Measurements from ENCODE around the gene PACRG. TPM values are rescaled to one million over a fixed set of nuclear protein-coding genes. Genes with fewer than 3 reads are reported as not detected.

PACRG gene
- polyA plus RNA-seq, 12 donors: 1.5 to 4.3 (median 2.0) TPM; not detected in 2

DNA sequence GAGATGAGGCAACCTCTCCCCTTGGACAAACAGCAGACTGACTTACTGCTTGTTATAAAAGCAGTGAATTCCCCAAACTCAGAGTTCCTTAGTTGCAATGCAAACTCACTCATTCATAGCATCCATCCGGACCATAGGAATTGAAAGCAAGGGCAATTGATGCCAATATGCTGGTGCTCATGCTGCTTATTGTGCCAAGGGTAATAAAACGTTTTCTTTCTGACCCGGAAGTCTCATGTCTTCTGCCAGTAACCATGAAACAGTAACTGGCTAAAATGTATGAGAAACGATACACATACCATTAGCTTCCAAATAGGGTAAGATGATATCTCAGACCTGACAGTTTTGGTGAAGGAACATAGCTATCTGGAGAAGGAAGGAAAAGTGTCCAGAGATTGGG is 18.3 kb upstream of the PACRG start:
- DNase-seq: no peak

DNA sequence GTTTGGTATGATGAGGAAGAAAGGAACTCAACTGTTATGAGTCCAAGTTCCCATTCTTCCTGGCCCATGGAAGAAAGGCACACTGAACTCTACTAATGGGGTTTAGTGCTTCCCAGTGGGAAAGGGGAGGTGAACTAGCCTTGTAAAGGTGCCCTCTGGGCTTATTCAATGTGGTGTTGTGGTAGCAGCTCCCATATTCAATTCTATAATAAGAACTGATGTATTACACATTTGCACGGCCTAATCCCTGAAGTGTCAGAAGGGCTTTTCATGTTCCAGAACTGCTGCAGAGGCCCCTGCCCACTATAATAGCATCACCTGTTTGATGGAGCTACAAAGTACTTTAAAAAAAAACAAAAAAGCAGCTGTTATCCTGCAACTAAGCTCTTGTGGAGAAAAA is 17.4 kb upstream of the PACRG start:
- no peak for DNase-seq

DNA sequence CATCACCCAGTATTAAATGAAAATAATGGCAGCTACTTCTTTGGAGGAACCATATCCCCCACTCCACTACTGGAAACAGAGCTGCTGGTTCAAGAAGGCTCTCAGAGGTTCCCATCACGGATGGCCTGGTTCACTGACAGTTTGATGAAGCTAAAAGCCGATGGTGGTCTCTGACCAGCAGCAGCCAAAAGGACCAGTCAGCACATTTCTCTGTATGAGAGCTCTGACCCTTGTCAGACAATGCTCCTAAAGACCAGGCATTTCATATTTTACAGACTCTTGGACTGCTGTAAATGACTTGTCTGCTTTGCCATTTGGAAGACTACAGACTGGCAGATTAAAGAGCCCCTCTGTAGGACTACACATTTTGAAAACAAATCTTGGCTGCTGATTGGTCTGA is 16.8 kb upstream of the PACRG start:
- DNase-seq: no peak

DNA sequence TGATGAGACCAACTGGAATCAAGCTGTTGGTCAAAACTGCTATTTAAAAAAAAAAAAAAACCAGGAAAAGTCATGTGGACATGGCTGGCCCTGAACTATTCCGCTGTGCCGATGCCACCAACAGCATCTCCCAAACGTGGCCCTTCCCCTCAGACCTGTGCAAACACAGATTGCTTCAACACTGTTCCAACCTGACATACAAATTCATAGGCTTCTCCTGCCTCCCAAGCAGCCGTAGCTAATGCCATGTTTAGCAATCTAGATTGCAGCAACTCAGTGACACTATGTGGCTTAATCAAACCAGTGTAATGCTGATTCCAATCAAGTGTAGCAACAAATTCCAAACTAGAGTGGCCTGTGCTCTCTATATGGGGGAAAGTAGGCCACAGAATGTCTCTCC is 16.4 kb upstream of the PACRG start:
- no peak for DNase-seq

DNA sequence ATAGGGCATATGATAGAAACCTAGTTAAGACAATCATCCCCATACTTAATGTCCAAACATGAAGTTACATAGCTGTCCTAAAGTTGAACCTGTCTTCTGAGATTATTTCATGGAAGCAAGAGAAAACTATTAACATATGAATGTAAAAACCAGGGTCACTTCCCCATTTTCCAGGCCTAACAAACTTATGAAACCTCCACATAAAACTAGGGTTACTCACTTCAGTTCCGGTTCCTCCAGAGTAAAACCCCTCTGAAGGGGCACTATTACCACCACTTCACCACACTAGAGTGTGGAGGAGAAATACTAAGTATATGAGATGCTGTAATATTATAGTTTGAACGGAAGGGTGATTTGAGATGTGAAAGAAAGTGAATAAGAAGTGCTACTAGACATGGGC is 15.1 kb upstream of the PACRG start:
- DNase-seq: no peak

DNA sequence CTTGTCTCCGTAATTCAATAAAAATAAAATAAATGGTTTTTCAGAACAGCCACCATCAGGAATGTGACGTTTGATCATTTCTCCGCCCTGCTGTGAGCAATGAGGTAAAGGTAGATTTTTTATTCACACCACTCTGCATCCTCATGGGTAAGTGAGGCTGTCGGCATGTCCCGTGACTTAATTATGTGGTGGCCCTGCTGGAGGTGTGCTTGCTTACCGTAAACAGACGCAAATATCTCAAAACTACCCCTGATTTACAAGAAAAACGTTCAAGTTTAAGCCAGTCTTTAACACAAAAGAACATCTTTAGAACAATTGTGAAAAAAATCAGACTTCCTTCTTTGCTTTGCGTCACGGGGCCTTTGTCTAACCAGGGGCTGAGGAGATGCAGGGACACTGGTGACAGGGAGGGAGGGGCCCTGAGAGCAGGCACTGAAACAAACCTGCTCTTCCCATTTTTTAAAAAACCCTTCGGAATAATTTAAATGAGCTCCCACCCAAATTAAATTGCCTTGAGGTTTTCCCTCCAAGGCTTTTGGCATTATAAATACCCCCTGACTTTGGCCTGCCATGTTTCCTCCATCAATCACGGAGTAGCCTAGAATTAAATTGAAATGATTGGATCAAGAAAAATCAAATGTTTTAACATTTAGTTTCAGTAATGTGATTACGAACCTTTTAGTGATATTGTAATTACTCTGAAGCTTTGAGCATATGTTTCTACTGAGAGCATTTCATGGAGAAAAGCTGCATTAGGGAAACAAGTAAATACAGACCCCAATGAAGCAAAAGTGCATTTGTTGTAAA is 13.6 kb upstream of the PACRG start:
- no peak for DNase-seq

DNA sequence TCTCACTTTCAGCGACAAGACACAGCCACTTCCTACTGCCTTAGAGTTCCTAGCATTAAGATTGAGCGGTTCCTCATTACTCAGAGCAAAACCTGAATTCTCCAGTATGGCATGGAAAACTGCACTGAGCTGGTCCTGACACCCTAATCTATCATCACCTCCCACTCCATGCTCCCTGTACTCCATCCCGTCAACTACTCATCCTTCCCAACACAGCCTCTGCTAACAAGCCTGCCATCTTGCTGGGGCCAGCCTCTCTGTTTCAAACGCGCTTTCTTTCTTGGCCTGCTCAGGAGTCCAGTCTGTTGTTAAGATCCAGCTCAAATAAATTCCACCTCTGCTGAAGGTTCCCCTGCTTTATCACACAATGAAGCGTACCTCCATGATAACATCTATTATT is 12.2 kb upstream of the PACRG start:
- no peak for DNase-seq

DNA sequence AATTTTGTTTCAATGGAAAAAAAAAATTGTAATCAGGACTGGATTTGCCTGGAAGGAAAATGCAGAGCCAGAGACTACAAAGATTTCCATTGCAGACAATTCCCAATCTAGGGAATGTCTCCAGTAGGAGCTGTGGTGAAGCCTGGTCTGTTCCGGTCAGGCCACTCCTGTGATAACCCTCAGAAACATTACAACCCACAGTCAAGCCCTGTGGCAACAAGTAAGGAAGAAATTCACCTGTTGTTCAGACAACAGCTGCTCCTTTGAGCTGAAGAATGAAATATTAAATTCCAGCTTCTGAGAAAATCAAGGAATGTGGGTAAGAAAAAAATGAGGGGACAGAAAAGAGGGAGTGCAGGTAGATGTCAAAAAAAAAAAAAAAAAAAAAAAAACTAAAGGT is 8.2 kb upstream of the PACRG start:
- no peak for DNase-seq

DNA sequence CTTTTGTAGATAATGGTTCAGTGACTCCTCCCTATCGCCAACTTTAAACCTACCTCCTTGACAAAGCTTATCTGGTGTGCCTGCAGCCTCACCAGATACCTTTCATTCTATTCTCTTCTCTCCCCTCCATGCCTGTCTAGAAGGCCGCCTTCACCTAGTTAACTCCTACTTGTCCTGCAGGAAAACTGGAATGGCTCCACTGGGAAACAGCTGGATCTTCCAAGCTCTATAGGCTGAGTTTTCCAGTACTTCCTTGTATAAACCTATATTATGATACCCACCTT is 6.4 kb upstream of the PACRG start:
- DNase-seq: no peak

DNA sequence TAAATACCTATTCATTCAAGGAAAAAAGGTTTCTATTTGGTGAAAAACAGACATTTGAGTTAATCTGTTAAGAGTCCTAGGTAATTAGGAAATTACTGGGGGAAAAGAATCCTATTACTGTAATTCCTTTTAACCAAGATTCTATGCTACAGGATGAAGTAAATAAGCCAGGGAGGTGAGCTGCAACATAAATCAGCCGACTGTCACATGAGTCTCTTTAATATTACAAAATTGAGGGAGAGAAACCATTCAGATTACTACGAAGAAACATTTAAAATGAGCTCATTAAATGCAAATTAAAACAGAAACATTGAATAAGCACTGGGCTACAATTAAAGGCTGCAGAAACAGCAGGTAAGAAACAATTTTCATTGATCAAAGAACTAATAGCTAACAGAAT is 5.5 kb upstream of the PACRG start:
- no peak for DNase-seq

DNA sequence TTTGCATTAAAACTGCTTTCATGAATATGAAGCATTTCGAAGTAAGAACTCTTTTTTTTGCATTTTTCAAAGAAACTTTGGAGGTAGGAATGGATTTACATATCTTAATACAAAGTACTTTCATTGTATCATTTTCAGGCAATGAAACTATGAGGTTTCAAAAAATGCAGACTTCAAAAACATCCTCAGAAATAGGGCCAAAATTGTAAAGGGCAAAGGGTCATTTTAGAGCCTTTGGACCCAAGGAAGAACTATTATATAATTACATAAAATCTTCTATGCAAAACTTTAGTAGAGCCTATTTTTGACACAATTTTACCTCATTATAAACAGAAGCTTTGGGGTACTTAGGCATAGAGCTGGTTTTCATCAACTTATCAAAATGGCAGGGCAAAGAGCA is 5.1 kb upstream of the PACRG start:
- DNase-seq: no peak

DNA sequence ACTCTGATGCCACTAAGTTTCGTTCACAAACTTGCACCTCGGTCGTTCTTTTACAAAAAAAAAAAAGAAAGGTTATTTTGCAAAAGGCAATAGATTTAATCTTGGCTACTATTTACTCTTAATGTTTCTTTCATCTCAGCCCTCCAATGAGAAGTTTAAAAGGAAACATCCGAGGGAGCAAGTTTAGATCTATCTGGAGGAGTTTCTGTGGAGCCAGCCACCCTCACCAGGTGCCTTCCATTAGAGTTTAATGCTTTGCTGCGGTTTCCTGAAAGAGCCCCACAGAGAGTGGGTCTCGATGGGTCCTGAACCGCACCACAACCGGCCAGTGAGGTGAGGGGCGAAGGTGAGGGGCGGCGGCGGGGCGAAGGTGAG is 840 bp upstream of the PACRG start:
- DNase-seq: peak; percentile 12

DNA sequence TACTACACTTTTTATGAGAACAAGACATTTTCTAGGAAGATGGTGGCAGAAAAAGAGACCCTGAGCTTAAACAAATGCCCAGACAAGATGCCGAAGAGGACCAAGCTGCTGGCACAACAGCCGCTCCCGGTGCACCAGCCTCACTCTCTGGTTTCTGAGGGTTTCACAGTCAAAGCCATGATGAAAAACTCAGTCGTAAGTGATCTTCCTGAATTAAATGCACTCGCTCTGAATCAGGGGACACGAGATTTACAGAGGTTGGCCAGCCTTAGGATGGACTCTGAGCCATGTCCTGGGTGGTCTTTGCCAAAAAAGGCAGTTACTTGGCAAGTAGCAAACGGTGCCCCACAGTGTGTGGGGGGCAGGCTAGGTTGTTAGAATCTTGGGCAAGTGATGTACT is 423 bp downstream of the PACRG start:
- DNase-seq: no peak

DNA sequence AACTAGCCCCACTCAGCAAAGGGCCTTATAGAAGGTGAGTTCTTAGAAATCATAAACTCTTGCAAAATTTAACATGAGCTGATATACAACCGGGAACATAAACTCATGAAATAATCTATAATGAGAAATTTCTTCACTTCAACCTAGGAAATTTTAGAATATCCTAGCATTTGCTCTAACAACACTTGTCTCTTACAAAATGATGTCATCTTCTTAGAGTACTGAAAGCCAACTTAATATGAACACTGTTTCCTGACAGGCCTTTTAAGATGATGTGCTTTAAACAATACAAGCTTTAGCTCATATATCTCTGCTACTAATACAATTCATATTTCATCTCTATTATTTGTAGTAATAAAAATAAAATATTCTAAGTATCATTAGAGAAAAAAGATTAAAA is 932 bp downstream of the PACRG start:
- no peak for DNase-seq

DNA sequence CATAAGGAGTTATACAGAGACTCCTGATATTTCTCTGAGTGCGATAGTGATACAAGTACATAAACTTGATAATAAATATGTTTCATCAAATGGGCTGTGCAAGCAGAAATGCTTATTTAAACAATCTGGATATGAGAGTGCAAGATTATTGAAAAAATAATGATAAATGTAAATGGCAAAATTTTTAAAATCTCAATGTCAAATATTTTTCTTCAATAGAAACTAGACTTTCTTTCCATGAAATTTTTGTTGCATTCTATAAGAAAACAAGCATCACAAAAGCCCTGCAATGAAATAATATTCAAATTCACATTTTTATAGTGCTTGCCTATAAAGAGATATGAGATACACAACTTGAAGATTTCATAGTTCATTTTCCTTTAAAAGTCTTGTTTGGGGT is 2.7 kb downstream of the PACRG start:
- no peak for DNase-seq

DNA sequence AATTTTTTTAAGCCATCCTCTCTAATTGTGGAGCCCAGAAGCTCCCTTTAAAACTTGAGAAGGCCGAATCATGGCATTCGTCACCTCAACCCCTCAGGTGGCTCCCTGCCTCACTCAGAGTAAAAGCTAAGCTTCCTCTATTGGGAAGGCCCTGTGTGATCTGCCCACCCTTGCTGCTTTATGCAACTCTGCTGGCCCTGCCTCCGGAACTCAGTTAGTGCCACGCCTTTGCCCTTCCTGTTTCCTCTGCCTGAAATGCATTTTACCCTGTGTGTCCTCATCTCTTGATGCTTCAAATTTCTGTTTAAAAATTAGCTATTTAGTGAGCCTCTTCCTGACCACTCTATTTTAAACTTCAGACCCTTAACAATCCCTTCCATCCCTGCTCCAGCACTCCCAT is 5.7 kb downstream of the PACRG start:
- no peak for DNase-seq

DNA sequence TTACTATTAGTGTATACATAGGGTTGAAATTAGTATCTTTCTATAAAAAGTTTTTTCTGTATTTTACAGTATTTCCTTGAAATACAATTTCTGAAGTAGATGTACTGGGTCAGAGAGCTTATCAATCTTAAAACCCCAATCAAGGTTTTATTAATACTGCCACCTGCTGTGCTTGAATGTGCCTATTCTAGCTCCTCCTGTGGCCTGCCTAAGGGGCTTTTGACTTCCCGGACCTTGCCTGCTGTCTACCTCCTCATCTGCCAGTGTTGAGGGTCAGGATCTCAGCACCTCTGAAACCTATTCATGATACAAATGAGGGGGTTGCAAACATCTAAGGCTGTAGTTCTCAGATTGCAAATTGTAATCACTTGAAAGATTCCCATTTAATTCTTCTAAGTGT is 9.2 kb downstream of the PACRG start:
- DNase-seq: no peak

DNA sequence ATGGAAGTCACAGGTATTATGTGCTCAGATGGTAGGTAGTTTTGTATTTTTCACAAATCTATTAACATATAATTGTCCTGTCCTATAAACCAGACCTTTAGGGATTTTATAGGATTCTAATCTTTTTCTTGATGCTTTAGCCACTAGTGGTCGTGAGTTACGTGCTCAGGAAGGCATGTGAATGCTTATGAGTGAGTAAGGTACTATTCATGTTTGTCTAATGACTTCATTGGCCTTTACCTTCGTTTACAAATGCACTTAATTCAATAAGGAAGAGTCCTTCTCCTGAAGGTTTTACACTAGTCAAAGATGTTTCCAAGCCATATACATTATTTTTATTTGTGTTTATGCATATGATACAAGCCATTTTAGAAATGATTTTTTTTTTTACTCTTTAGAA is 23.0 kb downstream of the PACRG start:
- DNase-seq: no peak

DNA sequence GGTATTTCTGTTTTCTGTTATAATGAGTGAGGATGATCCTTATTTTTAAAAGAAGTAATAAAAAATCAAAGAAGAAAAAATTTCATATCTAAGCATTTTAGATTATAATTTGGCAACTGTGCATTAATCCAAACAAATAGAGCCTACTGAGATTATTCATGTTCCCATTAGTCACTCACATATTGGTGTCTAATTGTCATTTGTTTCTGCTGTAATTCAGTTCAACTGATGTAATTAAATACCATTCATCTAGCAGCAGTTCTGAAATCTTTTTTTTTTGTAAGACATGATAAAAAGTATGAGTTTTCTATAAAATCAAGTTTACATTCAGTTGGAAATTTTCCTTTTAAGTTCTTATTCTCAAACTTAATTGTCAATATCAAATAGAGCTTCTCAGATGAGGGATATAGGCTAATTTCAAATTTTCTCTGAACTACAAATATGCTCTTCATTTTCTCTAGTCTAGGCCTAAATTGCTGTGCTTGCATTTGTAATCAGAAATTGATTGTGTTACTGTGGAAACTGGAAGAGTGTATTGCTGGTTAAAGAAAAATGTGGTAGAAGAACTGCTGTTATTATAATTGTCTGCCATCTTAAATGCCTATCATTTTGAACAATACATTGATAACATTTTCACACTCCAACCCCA is 23.6 kb downstream of the PACRG start:
- DNase-seq: no peak

DNA sequence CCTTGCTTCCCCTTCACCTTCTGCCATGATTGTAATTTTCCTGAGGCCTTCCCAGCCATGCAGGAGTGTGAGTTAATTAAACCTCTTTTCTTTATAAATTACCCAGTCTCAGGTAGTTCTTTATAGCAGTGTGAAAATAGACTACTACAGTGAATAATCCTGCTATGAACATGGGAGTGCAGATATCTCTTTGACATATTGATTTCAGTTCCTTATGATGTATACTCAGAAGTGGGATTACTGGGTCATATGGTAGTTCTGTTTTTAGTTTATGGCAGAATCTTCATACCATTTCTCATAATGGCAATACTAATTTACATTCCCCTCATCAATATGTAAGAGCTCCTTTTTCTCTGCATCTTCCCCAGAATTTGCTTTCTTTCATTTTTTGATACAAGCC is 26.0 kb downstream of the PACRG start:
- no peak for DNase-seq

DNA sequence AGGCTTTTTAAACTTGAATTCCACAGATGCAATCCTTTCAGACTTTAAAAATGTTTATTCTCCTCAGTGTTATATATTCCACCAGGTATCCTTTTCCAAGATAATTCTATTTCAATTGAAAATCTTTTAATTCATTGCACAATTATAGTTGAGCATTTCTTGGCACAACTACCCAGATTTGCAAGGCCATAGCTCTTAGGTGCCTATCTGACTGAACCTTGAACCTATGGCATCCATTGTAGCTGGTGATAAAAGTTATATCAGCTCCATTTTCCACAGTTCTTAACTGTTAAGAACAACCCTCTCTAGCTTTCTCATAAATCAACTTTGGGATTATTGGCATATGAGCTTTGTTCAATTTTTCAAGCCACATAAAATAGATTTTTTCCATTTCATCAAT is 42.4 kb downstream of the PACRG start:
- no peak for DNase-seq

DNA sequence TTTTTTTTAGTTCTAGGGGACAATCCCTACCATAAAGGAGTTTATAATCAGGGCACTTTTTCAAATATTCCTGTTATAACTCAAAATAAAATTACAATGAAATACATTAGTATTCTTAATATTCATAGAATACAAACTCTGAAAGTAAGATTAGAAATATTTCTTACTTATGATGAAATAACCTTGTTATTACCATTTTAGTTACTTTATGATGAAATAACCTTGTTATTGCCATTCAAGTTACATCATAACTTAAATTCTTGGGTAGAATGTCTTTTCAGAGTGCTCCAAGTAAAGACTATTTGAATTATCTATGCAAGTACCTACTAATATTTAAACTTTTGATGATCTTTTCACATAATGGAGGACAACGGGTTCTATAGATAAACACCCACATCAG is 43.2 kb downstream of the PACRG start:
- no peak for DNase-seq

DNA sequence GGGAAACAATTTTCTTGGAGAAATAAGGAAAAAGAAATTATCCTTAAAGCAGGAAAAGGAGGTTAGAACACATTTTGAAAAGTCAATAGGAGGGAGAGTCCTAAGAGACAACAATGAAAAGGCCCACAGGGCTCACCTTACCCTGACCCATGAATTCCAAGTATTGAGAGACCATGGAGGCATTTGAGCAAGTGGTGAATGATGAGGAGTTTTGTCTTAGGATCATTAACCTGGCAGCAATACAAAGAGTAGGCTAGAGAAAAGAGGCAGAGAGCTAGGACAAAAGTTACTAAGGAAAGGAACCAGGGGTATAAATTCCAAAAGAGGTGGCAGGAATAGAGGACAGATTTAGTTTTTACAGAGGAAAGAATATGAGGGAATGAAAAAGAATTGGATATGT is 44.7 kb downstream of the PACRG start:
- DNase-seq: no peak

DNA sequence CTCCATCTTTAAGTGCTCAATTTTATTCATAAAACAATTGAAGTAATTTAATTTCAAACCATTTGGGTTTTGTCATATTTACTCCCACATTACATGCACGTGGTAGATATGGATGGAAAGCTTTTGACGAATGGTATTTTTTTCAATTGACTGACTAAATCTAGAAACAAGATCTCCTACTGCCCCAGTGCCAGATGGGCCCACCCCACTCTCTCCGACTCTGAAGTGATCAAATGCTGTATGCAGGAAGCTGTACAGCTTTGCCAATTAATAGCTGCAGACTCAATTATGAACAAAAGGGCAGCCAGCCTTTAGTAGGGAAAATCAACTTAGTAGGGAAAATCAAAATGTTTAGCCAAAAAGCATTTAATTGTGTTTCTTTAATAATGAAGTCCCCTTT is 46.2 kb downstream of the PACRG start:
- DNase-seq: no peak
